ENCODE results near the gene DUSP23. TPM values are rescaled to one million over a fixed set of nuclear protein-coding genes. Genes with fewer than 3 reads are reported as not detected.

DUSP23 gene
- total RNA-seq, 1 experiment from 2014 or later: 35.8 TPM

GRCh38 chr1:159821171-159821867 is 40.6 kb downstream of the DUSP23 start:
- ChIA-PET CTCF (no interaction called here), RAD21 (ENCODE audit: low non-redundant PET in 1 of 2, low total read pairs in 2 of 2, uncharacterized antibody in 2 of 2, unreplicated experiment in 2 of 2) (no interaction called here), POLR2A (no interaction called here)
- H3K36me3 ChIP-seq (ENCODE audit: control insufficient read depth in 1 of 2, insufficient read depth in 2 of 2, low read length in 2 of 2): no peaks in the 10 kb centered on the region
- H3K4me1 ChIP-seq (ENCODE audit: control insufficient read depth in 1 of 2, insufficient read depth in 2 of 2, low read length in 2 of 2): no peaks in the 10 kb centered on the region
- H3K9ac ChIP-seq (ENCODE audit: low read length): no peak overlapping the region
- no TSS peak for BruUV-seq (replicated peaks)
- H4K20me1 ChIP-seq (ENCODE audit: insufficient read depth): no peaks in the 10 kb centered on the region
- H3K9me3 ChIP-seq (ENCODE audit: control insufficient read depth in 1 of 2, insufficient read depth in 1 of 2, low read depth in 1 of 2, low read length in 2 of 2): no peaks in the 10 kb centered on the region
- intact Hi-C loops (cut with micrococcal nuclease): no loop called here
- H3K27me3 ChIP-seq (ENCODE audit: insufficient read depth, low read length): peaks cover 21% of the 10 kb centered on the region; the same call in 1 of the 2 replicates
- H3K4me3 ChIP-seq (replicated peaks in 1 of 2; ENCODE audit: low read depth in 1 of 2, low read length in 2 of 2): no peak overlapping the region
- no peaks in the 10 kb centered on the region for H3K9me2 ChIP-seq (ENCODE audit: insufficient read depth)
- no peaks in the 10 kb centered on the region for H3K79me2 ChIP-seq (ENCODE audit: insufficient read depth, low read length)
- ATAC-seq: peak; percentile 60
- no peak for DNase-seq (ENCODE audit: low read depth, low spot score)
- H3K27ac ChIP-seq (ENCODE audit: low read depth, low read length): no peak overlapping the region
- no peak overlapping the region for H3K4me2 ChIP-seq (ENCODE audit: low read length)
- no peak overlapping the region for H2AFZ ChIP-seq (ENCODE audit: low read depth, low read length, poor library complexity, severe bottlenecking)
- TF ChIP-seq, protein P1, sequence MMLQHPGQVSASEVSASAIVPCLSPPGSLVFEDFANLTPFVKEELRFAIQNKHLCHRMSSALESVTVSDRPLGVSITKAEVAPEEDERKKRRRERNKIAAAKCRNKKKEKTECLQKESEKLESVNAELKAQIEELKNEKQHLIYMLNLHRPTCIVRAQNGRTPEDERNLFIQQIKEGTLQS (IDR thresholded peaks at IDR 0.05): no peak
- TF ChIP-seq REST (IDR thresholded peaks at IDR 0.05; ENCODE audit: low read depth) (no peak), CEBPB (IDR thresholded peaks at IDR 0.05; ENCODE audit: low read depth) (no peak), CTCF (IDR thresholded peaks at IDR 0.05 in 2 of 3, conservative IDR thresholded peaks at IDR 0.05 in 1 of 3; ENCODE audit: borderline replicate concordance in 1 of 3, insufficient read depth in 1 of 3, low read depth in 2 of 3, low read length in 2 of 3) (peak in 2 of 3 experiments; percentile 0 to 27; a peak in 2 of 6 replicates), SIN3A (IDR thresholded peaks at IDR 0.05; ENCODE audit: low read depth) (no peak), RAD21 (IDR thresholded peaks at IDR 0.05; ENCODE audit: low read depth) (0 out of 2 replicates have a peak, but pooled peaks have one; percentile 10)
